ENCODE data around the gene MGLL. TPM values are rescaled to one million over a fixed set of nuclear protein-coding genes. Genes with fewer than 3 reads are reported as not detected.

The MGLL gene
- total RNA-seq, 1 donor from 2014 or later: 12.5 TPM

DNA sequence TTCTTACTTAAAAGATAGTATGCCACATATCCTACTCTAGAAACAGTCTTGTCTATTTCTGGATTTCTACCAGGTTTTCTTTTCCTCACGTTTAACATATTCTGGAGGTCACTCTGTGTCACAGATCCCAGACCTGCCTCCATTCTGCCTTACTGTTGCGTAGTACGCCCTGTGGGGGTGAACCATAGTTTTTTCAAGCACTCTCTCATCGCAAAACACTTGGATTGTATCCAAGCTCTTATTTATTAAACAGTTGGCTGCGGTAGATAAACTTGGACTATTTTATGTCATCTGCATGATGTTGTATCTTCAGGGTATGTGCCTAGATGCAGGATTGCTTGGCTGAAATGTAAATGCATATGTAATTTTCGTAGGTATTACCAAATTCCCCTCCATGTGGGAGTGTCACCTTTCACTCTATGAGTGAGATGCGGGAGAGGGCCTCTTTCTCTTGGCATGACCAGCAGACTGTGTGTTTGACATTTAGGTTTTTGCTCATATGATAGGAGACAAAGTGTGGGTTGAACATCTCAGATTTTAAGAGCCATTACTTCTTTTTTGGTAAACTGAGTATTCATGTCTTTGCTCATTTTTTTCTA is 93.8 kb downstream of the MGLL start:
- Histone ChIP-seq H3K27ac (ENCODE audit: low read depth, low read length) (no peak overlapping the region), H3K36me3 (ENCODE audit: control insufficient read depth in 3 of 3, insufficient read depth in 3 of 3, low read length in 3 of 3) (peaks cover 0 to 5% (median 0%) of the 10 kb centered on the region in 3 donors), H3K4me1 (ENCODE audit: control insufficient read depth in 3 of 3, insufficient read depth in 3 of 3, low read length in 3 of 3) (peaks cover 23 to 41% (median 32%) of the 10 kb centered on the region in 3 donors), H3K9me3 (ENCODE audit: control insufficient read depth in 3 of 3, low read length in 3 of 3) (no peaks in the 10 kb centered on the region), H3K27me3 (ENCODE audit: control insufficient read depth in 3 of 3, insufficient read depth in 3 of 3, low read length in 3 of 3) (no peaks in the 10 kb centered on the region), H3K9ac (ENCODE audit: low read depth in 1 of 3, low read length in 3 of 3) (no peak overlapping the region), H3K4me3 (ENCODE audit: low read length in 3 of 3) (no peak overlapping the region)

DNA sequence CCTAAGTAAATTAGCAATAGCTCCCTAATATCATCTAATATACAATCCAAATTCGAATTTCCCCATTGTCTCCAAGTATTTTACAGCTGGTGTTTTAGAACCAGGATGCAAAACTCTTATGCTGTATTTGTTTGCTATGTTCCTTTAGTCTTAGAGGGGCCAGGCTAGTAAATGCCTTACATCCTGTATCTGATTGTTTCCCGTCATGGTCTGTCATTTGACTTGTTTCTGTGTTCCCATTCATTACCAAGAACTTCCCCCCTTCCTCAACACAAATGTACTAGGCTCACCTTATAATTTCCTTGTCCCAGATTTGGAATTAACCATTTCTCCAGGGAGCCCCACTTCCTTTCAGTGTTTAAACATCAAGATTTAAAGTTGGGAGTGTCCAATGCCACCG is 95.4 kb downstream of the MGLL start:
- H3K9me3 ChIP-seq (ENCODE audit: control insufficient read depth in 3 of 3, low read length in 3 of 3): no peaks in the 10 kb centered on the region

DNA sequence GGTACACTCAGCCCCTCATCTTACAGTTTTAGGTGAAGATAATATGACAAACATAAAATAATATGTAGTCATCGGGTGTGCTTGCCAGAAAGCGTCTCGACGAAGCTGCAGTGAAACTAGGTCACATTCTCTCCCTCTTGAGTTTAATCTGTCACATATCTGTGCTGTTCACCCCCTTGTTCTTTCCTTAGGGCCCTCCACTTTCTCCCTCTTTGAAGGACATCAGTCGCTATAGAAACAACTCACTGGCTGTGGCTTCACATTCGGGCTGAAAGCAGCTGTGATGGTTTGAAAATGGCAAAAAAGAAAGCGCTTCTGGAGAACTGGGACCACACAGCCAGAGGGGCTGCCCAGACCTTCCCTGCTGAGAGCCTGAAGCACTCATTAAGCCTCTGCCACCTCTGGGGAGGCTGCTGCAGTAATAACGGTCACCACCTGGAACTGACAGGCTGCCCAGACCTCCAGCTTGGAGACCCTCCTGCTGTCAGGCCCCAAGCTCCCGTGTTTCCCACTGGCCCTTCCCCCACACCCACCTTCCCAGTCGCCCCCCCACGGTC is 99.2 kb downstream of the MGLL start:
- Histone ChIP-seq H3K27me3 (ENCODE audit: control insufficient read depth in 3 of 3, insufficient read depth in 3 of 3, low read length in 3 of 3) (no peaks in the 10 kb centered on the region), H3K9me3 (ENCODE audit: control insufficient read depth in 3 of 3, low read length in 3 of 3) (no peaks in the 10 kb centered on the region), H3K4me1 (ENCODE audit: control insufficient read depth in 3 of 3, insufficient read depth in 3 of 3, low read length in 3 of 3) (peaks cover 14 to 25% (median 21%) of the 10 kb centered on the region in 3 donors), H3K4me3 (ENCODE audit: low read length in 3 of 3) (peak overlapping the region in 1 of 3 donors; percentile 14), H3K36me3 (ENCODE audit: control insufficient read depth in 3 of 3, insufficient read depth in 3 of 3, low read length in 3 of 3) (peaks cover 0 to 27% (median 12%) of the 10 kb centered on the region in 3 donors), H3K9ac (ENCODE audit: low read depth in 1 of 3, low read length in 3 of 3) (peak overlapping the region; percentile 34 to 61 (median 51)), H3K27ac (ENCODE audit: low read depth, low read length) (peak overlapping the region; percentile 2)

More for the DNA sequence above, 95.4 kb downstream of the MGLL start:
- Histone ChIP-seq H3K36me3 (ENCODE audit: control insufficient read depth in 3 of 3, insufficient read depth in 3 of 3, low read length in 3 of 3) (peaks cover 0 to 5% (median 4%) of the 10 kb centered on the region in 3 donors), H3K27me3 (ENCODE audit: control insufficient read depth in 3 of 3, insufficient read depth in 3 of 3, low read length in 3 of 3) (no peaks in the 10 kb centered on the region), H3K9ac (ENCODE audit: low read depth in 1 of 3, low read length in 3 of 3) (no peak overlapping the region), H3K27ac (ENCODE audit: low read depth, low read length) (no peak overlapping the region), H3K4me1 (ENCODE audit: control insufficient read depth in 3 of 3, insufficient read depth in 3 of 3, low read length in 3 of 3) (peaks cover 30 to 40% (median 36%) of the 10 kb centered on the region in 3 donors), H3K4me3 (ENCODE audit: low read length in 3 of 3) (no peak overlapping the region)

DNA sequence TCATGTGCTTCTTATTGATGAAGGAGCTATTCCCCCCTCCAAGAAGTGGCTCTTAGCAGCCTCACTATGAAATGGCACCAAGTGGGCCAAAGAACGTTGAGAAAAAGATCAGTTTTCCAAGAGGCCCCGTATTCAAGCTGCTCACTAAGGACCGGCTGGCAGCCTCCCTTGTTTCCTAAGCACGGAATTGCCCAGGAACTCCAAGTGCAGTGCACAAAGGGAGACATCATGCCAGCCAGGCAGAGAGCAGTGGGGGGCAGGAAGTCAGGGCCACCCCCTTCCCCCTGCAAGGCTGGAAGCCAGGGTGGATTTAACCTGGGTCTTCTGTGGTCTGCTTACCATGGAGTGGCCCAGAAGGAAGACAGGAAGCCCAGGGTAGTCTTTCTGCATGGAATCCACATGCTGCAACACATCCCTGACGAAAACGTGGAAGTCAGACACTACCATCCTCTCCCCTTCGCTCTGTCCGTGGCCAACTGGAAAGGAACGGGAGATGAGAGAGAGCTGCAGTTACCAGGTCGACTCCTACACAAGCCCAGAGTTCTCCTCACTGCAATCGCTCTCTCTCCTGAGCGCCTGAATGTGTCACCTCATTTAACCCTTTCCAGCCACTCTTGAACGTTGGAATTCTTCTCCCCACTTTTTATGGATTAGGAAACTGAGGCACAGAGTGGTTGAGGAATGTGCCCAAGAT is 100.1 kb downstream of the MGLL start:
- H3K27me3 ChIP-seq (ENCODE audit: control insufficient read depth in 3 of 3, insufficient read depth in 3 of 3, low read length in 3 of 3): no peaks in the 10 kb centered on the region
- peaks cover 14 to 33% (median 30%) of the 10 kb centered on the region in 3 donors for H3K4me1 ChIP-seq (ENCODE audit: control insufficient read depth in 3 of 3, insufficient read depth in 3 of 3, low read length in 3 of 3)
- H3K9ac ChIP-seq (ENCODE audit: low read depth in 1 of 3, low read length in 3 of 3): peak overlapping the region in 1 of 3 donors; percentile 33
- peaks cover 0 to 27% (median 12%) of the 10 kb centered on the region in 3 donors for H3K36me3 ChIP-seq (ENCODE audit: control insufficient read depth in 3 of 3, insufficient read depth in 3 of 3, low read length in 3 of 3)
- H3K4me3 ChIP-seq (ENCODE audit: low read length in 3 of 3): no peak overlapping the region
- no peaks in the 10 kb centered on the region for H3K9me3 ChIP-seq (ENCODE audit: control insufficient read depth in 3 of 3, low read length in 3 of 3)
- no peak overlapping the region for H3K27ac ChIP-seq (ENCODE audit: low read depth, low read length)

GRCh38 chr3:127720985-127721935 is 101.1 kb downstream of the MGLL start:
- Histone ChIP-seq H3K4me1 (ENCODE audit: control insufficient read depth in 3 of 3, insufficient read depth in 3 of 3, low read length in 3 of 3) (peaks cover 14 to 40% (median 39%) of the 10 kb centered on the region in 3 donors), H3K4me3 (ENCODE audit: low read length in 3 of 3) (no peak overlapping the region), H3K9ac (ENCODE audit: low read depth in 1 of 3, low read length in 3 of 3) (no peak overlapping the region), H3K36me3 (ENCODE audit: control insufficient read depth in 3 of 3, insufficient read depth in 3 of 3, low read length in 3 of 3) (peaks cover 0 to 30% (median 12%) of the 10 kb centered on the region in 3 donors), H3K27me3 (ENCODE audit: control insufficient read depth in 3 of 3, insufficient read depth in 3 of 3, low read length in 3 of 3) (no peaks in the 10 kb centered on the region), H3K9me3 (ENCODE audit: control insufficient read depth in 3 of 3, low read length in 3 of 3) (no peaks in the 10 kb centered on the region), H3K27ac (ENCODE audit: low read depth, low read length) (no peak overlapping the region)

GRCh38 chr3:127720161-127720823 is 102.0 kb downstream of the MGLL start:
- no peak overlapping the region for H3K27ac ChIP-seq (ENCODE audit: low read depth, low read length)
- H3K9me3 ChIP-seq (ENCODE audit: control insufficient read depth in 3 of 3, low read length in 3 of 3): no peaks in the 10 kb centered on the region
- H3K27me3 ChIP-seq (ENCODE audit: control insufficient read depth in 3 of 3, insufficient read depth in 3 of 3, low read length in 3 of 3): no peaks in the 10 kb centered on the region
- H3K4me3 ChIP-seq (ENCODE audit: low read length in 3 of 3): no peak overlapping the region
- H3K4me1 ChIP-seq (ENCODE audit: control insufficient read depth in 3 of 3, insufficient read depth in 3 of 3, low read length in 3 of 3): peaks cover 14 to 47% (median 46%) of the 10 kb centered on the region in 3 donors
- H3K36me3 ChIP-seq (ENCODE audit: control insufficient read depth in 3 of 3, insufficient read depth in 3 of 3, low read length in 3 of 3): peaks cover 0 to 30% (median 15%) of the 10 kb centered on the region in 3 donors
- H3K9ac ChIP-seq (ENCODE audit: low read depth in 1 of 3, low read length in 3 of 3): no peak overlapping the region

- no peak overlapping the region for H3K4me3 ChIP-seq (ENCODE audit: low read length in 3 of 3)
- peak overlapping the region in 1 of 3 donors; percentile 4 for H3K9ac ChIP-seq (ENCODE audit: low read depth in 1 of 3, low read length in 3 of 3)
- no peaks in the 10 kb centered on the region for H3K9me3 ChIP-seq (ENCODE audit: control insufficient read depth in 3 of 3, low read length in 3 of 3)
- H3K27ac ChIP-seq (ENCODE audit: low read depth, low read length): no peak overlapping the region
- peaks cover 0 to 30% (median 15%) of the 10 kb centered on the region in 3 donors for H3K36me3 ChIP-seq (ENCODE audit: control insufficient read depth in 3 of 3, insufficient read depth in 3 of 3, low read length in 3 of 3)
- peaks cover 23 to 55% (median 52%) of the 10 kb centered on the region in 3 donors for H3K4me1 ChIP-seq (ENCODE audit: control insufficient read depth in 3 of 3, insufficient read depth in 3 of 3, low read length in 3 of 3)
- no peaks in the 10 kb centered on the region for H3K27me3 ChIP-seq (ENCODE audit: control insufficient read depth in 3 of 3, insufficient read depth in 3 of 3, low read length in 3 of 3)
Measured at GRCh38 chr3:127719369-127719768, 102.9 kb downstream of the MGLL start.

GRCh38 chr3:127718916-127719290 is 103.4 kb downstream of the MGLL start:
- Histone ChIP-seq H3K9me3 (ENCODE audit: control insufficient read depth in 3 of 3, low read length in 3 of 3) (no peaks in the 10 kb centered on the region), H3K4me3 (ENCODE audit: low read length in 3 of 3) (no peak overlapping the region), H3K36me3 (ENCODE audit: control insufficient read depth in 3 of 3, insufficient read depth in 3 of 3, low read length in 3 of 3) (peaks cover 0 to 32% (median 15%) of the 10 kb centered on the region in 3 donors), H3K27me3 (ENCODE audit: control insufficient read depth in 3 of 3, insufficient read depth in 3 of 3, low read length in 3 of 3) (no peaks in the 10 kb centered on the region), H3K27ac (ENCODE audit: low read depth, low read length) (no peak overlapping the region), H3K4me1 (ENCODE audit: control insufficient read depth in 3 of 3, insufficient read depth in 3 of 3, low read length in 3 of 3) (peaks cover 23 to 57% (median 55%) of the 10 kb centered on the region in 3 donors), H3K9ac (ENCODE audit: low read depth in 1 of 3, low read length in 3 of 3) (peak overlapping the region in 1 of 3 donors; percentile 4)

All from skeletal muscle tissue (tissue), 4 donors.